AG08396 (cell line): ENCODE data around the gene SPATS2L.

ENCODE experiments used
- DNase-seq: peaks from one replicate; pipeline ENCODE4 v3.0.0; 2012; ENCODE audit warnings: low spot score, mixed read lengths

The SPATS2L gene

DNA sequence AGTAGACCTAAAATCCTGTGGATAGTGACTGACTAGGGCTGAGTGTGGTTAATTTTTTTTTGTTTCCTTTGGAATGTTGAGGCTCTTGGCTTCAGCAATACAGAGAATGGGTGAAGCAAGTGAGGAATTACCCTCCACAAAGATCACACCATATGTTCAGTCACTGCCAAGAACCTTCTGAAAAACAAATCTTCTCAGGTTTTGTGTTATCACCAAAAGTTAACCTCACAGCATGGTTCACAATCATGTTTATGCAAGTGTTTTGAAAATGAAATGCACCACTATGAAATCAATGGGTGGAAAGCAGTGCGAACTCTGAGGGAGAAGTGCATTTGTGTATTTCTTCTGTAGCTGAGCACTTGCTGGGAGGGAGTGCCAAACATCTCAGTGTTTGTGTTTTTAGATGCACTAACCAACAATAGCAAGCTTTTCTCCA is 44.4 kb downstream of the SPATS2L start:
- DNase-seq: peak; percentile 37

DNA sequence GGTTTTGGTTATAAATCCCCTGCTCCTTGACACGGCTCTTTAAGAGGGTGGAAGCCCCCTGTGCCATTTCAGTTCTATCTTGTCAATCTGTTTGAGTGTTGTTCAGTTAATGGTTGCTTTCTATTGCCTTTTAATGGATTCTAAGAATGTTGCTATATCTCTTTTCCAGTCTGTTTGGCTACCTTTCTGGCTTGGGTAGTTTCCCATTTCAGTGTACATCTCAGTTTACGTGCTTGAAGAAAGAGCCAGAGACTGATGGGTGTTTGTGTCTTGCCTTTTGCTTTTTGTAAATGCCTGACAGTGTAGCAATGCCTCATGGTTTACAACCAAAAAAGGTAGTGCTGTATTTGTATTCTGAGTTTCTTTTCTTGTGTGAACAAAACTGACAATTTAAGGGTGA is 45.3 kb downstream of the SPATS2L start:
- no peak for DNase-seq

DNA sequence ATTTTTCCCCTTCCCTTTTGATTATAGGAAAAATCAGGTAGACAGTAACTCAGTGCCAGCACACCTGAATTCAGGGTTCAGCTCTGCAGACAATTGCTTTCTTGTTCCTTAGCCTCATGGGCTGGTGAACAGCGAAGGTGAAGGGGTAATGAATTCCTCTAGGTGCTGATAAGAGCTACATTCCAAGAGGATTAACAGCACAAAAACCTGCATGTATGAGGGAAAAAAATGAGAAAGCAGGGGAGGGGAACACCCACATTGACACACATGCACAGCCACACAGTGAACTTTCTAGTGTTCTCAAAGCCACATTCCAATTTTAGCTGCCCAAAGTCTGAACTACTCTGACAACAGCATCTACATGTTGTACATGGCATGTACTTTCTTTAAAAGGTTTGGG is 46.1 kb downstream of the SPATS2L start:
- peak; percentile 22 for DNase-seq

DNA sequence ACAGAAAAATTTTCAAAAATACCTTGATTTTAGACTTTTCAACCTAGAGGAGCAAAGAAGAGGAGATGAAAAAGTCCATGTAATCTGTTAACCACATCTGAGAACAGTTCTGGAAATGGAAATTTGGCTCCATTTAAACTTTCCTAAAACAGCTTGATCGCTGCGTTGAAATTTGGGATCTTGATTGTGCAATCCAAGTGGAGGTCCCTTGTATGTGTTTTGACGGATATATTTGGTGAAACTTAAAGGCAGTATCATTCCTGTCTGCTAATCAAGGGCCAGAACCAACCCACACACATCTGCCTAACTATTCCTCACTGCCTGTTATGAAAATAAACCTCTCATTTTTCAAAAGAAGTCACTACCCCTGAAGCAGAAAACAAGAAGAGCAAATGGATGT is 46.6 kb downstream of the SPATS2L start:
- no peak for DNase-seq

DNA sequence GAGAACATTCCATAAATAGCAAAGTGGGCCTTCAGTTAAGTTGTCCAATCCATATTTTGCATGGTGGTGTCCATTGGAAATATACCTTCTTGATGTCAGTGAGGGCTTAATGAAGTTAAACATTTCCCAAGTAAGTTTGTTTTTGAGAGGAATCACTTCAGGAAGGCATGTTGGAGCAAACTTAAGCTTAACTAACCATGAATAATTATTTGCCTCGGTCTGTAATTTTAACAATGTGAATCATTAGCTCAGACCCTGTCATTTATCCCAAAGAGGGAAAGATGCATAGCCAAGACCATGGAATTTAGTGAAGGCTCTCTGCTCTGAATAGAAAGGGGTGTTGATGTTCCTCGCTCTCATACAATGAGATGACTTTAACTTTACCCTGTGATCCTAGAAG is 47.4 kb downstream of the SPATS2L start:
- DNase-seq: no peak

DNA sequence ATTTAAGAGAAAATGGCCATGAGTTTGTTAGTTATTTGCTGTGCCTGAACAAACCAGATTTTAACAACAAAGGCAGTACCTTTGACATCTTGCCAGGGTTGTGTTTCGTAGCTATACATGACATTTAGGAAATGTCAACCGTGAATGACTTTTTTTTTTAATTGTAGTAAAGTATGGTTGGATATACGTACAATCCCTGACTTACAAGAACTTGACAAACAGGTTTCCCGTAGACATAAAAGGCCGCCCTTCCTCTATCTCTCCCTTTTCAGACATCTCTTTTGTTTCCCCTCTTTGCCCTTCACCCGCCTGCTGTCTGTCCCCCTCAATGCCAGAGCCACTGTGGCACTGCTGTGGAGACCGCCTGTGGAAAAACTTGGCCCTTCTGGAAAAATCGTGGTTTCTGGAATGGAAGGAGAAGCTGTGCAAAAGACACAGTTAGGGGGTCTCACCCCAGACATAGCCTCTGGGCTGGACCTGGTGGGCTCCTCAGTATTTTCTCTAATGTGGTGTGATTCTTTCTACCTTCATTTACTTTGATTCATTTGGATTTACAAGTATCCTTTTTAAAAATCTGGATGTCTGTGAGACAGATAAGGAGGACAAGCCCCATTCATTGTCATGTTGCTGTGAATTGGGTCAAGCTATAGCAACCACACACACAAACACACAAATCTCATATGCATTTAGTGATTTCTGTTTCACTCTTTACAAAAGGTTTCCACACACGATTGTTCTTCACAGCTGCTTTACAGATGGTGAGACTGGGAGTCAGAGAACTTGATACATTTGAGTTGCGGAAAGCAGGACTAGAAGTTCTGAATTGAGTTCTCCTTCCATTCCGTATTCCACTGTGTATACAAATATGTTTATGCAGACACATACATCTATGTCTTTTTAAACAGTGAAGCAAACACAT is 48.6 kb downstream of the SPATS2L start:
- DNase-seq: no peak

DNA sequence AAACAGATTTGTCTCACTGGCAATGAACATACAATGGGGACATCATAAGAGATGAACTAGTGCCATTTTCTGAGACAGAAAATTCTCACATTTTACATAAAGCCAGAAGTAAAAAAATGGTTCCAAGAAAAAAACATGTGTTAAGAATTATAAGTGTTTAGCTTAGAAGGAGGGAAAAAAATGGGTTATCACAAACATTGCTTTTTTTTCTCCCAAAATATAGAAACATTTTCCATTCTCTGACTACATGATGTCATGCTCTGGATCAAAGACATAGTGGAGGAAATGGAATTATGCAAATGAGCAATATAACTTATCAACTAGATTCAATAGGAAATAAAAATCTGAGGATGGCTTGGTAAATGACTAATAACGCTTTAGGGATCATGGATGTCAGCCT is 49.8 kb downstream of the SPATS2L start:
- DNase-seq: no peak

DNA sequence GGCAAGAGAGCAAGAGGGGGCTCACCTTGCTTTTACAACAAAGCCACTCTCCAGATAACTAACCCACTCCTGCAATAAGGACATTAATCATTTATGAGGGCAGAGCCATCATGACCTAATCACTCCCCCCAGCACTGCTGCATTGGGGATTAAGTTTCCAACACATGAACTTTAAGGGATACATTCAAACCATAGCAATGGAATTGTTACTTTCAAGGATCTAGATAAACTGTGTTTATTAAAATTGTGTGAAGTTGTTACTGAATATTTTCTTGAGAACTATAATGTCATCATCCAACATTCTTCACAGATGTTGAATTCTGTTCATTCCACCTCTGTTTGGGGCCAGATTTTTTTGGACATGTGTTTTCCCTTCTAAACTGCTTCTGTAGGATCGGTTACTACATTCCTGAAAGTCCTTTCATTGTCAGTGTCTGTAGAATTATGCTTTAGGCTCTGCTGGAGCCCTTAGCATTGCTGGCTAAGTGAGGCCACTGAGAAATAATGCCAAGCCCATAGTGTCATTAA is 50.4 kb downstream of the SPATS2L start:
- DNase-seq: peak; percentile 29

DNA sequence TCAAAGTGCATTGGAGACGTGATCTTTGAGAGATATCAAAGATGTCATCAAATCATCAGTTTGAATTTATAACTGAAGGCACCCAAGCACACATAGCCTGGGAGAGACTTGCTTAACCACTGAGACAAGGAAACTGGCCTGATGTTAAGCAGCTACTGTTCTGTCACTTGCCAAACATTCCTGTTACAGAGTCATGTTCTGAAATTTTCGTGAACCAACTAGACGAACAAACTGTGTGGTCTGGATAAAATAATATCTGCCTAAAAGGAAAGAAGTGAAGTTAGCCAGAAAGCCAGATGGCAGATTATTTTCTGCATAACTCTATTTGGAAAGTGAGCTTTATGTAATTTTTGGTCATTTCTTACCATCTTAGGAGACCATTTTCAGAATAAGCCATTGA is 51.4 kb downstream of the SPATS2L start:
- DNase-seq: no peak

DNA sequence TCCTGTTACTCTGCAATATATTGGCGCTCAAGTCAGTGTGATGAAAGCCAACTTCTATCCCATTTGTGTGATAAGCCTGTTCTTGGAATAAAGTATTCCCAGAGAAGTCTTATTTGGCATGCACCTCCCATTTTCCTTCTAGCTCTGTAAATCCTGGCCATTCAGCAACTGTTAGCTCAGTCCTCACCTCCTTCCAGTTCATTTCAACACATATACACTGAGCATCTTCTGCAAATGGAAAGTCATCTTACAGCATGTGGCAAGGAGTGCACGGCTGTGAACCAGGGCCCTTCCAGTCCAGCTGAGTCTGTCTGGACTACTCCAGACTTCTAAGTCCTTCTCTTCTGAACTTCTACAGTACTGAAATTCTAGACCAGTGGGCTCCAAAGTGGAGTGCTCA is 53.1 kb downstream of the SPATS2L start:
- DNase-seq: no peak

DNA sequence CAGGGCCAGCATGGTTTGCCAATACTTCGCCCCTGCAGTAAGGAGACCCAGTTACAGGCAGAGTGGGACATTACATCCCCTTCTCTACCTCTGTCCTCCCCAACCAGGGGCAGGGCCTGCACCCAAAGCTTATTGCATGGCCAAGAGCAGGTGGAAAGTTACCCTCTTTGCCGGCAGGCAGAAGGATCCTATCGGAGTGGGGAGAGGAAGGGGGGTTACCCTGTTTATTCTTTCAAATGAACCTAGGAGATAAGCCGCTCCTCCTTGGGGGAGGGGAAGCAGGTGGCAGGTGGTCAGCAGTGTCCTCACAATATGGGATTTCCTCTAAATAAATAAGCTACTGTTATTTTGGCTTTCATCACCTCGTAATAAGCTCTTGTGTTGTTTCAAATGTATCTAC is 53.9 kb downstream of the SPATS2L start:
- DNase-seq: no peak

DNA sequence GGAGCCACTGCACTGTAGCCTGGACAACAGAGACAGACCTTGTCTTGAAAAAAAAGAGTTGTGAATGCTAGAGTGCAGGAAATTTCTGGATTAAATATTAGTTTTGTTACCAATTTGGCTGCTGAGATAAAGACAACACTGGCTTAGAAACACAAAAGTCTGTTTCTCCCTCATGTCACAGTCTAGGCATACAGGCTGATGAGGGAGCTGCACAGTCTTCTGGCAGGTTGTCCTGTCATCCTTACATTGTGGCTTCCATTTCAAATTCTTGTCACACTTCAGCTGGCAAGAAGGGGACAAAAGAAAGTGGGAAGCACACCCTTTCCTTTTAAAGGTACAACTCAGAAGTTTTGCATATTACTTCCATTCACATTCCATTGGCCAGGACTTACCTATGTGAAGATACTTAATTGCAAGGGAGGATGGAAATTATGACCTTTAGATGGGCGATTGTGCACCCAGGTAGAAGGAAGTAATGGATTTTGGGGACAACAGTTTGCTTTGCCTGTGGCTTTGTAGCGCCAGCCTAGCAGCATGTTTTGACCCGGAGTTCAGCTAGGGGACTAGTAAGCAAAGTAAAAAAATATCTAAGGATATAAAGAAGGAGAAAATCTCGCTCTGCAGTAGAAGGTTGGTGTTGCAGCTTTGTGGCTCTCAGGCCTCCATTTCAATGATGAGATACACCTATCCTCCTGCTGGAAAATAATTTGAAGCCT is 55.9 kb downstream of the SPATS2L start:
- no peak for DNase-seq

DNA sequence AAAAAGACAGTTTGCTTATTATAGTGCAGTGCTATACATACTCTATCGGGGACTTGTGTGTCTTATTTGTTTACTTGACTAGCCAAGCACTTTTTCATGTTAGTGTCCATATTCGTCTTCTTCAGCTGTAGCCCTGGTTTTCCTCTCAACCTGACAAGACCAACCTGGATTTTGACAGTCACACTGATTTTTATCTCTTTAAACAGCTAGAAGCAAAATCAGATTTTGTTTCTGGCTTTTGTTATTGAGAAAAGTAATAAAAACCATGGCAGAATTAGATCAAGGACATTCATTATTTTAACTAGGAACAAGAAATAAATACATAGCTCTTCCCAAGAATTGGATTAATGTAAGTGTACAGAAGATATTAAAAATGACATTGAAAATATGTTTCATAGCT is 56.8 kb downstream of the SPATS2L start:
- no peak for DNase-seq

DNA sequence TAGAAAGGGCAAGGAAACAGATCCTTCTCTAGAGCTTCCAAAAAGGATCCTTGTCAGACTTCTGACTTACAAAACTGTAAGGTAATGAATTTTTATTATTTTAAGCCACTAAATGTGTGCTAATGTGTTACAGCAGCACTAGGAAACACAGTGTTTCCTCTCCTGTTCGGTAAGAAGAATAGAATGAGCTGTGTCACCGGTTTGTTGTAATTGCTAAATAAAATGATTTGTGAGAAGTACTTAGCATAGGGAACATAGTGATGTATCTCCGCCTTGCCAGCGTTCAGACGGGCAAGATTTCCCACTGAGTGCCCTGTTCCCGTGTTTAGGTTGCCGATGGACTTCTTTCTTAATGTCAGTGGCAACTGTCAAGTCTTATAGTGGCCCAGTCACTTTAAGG is 57.6 kb downstream of the SPATS2L start:
- no peak for DNase-seq

DNA sequence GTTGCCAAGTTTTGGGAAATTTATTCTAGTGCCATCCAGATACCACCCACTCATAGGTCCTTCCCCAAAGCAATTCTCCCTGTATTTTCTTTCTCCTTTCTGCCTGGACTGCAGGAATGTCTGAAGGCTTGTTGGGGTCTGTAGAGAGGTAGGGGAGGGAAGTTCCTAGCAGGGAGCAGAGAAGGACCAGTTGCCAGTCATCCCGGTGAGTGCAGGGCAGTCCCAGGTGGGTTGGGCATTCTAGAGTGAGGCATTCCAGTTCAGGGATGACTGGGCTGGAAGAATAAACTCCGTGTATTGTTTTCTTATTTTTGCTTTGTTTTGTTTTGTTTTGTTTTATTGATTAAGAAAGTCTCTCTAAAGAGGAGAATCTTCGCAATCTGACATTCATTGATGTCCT is 58.1 kb downstream of the SPATS2L start:
- no peak for DNase-seq

DNA sequence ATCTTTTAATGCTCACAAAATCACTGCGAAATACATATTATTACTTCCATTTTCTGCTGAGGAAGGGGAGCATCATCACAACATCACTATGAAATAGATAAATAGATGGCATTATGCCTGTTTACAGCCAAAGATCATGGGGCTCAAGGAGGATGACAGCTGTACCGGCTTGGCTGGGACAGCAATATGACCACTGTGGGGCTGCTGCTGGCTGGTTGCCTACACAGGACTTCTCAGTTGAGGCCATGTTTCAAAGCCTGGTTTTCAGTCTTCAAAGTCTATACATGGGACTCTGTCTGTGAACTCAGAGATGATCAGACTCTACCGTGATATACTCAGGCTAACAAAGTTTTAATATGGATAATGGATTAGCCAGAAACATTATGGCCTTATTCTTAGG is 58.7 kb downstream of the SPATS2L start:
- DNase-seq: no peak

DNA sequence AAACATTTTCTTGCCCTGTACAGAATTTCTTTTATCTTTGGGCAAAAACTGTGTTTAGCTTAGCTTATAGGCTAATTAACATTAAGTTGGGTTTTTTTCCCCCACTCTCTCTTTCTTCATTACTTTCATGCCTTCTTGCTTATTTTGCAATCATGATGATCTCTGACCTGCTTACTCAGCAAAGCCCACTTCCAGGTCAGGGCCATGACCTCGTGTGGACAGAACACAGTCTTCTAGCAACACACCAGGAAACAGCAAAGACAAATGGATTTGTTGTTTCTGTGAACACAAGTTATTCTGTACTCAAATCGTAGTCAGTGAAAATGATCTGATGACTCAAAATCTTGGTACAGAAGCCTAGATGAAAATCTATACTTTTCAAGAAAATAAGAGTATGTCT is 60.7 kb downstream of the SPATS2L start:
- DNase-seq: no peak

DNA sequence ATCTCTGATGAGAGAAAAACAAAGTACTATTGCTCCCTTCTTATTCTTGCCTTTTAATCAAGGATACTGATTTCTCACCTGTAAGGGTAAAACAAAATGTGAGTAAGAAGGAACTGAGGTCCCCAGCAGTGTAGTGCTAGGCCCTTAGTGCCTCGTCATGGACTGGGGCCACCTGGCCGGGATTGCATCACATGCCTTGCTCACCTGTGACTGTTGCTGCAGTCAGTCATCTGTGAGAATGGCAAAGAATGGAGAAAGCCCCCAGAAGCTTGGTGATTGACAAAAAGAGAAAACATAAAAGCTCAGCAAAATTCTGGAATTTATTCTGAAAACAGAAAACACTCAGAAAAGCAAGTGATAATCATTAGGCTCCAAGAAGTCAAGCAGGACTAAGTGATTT is 63.4 kb downstream of the SPATS2L start:
- no peak for DNase-seq

DNA sequence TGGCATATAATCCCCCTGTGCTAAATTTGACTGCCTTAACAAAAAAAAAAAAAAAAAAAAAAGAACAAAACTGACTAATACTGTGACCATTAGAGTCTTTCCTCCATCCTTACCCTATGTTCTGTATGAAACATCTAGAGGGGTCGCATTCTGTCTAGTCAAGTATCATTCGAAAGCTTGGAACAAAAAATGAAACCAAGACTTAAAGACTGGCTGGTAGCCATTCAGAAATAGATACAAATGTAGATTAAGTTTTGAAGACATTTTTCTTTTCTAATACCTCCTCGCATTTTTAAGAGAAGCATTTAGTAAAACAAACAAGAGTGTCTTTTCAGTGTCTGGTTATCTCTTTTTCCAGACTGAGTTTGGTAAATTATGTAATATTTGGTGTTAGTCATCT is 66.7 kb downstream of the SPATS2L start:
- DNase-seq: no peak

DNA sequence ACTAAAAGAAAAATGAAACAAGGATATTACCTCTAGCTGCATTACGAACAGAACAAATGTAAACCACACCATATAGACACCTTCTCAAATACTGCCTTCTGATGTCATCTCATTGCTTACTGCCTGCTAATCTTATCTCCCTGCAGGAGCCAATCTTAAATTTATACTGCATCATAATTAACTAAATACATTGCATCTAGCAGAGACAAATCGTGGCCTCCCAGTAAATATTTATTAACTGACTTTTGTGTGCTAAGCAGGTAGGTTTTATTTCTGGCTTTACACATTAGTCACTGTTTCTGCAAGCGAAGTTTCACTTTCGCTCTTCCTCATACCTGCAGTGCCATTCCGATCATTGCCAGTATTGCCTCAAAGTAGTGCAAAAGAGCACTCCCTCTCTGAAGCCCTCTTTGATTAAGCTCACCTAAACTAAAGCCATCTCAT is 67.5 kb downstream of the SPATS2L start:
- no peak for DNase-seq

DNA sequence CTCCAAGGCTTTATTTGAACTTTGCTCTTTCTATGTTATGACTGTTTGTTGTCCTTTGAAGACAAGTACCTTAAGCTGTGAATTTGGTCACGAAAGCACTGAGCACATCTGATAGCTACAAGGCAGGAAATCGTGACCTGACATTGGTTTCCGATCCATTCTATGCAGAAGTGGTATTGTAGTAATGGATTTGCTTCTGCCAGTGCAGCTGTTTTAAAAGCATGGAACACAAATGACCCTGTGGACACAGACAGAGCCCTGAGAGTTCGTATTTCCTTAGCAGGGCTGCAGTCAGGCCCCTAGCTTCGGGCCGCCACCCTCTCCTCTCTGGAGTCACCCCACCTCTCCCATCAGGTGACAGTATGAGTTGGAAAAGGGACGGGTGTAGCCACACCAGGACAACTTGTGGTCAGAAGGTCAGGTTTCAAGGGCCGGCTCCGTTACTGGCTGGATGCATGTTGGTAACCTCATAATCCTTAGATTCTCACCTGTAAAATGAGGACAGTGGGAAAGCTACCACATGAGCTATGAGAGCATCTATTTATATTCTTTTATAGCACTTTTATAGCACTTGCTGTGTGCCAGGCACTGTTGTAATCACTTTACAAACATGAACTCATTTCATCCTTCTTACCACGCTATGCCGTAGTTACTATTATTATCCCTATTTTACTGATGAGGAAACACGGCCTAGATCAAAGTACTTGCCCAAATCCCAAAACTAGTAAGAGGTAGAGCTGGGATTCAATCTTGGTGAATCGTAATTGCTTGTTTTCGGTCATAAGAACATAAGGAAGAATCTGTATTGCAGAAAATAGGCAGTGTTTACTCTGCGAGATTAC is 70.2 kb downstream of the SPATS2L start:
- DNase-seq: no peak
